ENCODE results near the gene RTEL1.

DNA sequence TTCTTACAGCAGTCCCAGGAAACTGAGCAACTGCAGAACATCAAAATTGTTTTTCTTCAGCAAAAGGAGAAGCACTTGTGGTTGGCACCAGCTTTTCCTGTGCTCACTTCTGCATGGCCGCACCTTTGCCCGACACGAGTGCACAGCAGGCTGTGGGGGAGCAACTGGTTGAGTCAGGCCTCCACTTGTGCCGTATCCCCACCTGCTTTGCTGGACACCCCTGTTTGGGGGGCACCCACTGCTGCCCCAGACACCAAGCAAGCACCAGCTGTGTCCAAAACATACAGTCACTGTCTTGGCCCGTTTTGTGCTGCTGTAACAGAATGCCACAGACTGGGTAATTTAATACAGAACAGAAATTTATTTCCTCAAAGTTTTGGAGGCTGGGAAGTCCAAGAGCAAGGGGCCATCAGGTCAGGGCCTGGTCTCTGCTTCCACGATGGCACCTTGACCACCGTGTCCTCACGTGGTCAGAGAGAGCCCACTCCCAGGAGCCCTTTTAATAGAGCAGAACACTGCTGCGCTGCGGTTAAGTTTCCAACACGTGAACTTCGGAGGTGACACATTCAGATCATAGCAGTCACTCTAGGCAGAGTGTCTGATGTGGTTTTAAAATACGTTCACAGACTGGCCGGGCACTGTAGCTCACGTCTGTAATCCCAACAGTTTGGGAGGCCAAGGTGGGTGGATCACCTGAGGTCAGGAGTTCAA lies 22.5 kb upstream of the RTEL1 start:
- TF ChIP-seq, protein P1, sequence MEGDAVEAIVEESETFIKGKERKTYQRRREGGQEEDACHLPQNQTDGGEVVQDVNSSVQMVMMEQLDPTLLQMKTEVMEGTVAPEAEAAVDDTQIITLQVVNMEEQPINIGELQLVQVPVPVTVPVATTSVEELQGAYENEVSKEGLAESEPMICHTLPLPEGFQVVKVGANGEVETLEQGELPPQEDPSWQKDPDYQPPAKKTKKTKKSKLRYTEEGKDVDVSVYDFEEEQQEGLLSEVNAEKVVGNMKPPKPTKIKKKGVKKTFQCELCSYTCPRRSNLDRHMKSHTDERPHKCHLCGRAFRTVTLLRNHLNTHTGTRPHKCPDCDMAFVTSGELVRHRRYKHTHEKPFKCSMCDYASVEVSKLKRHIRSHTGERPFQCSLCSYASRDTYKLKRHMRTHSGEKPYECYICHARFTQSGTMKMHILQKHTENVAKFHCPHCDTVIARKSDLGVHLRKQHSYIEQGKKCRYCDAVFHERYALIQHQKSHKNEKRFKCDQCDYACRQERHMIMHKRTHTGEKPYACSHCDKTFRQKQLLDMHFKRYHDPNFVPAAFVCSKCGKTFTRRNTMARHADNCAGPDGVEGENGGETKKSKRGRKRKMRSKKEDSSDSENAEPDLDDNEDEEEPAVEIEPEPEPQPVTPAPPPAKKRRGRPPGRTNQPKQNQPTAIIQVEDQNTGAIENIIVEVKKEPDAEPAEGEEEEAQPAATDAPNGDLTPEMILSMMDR (IDR thresholded peaks at IDR 0.05; ENCODE audit: low read length), result no peak
- TF ChIP-seq EZH2 (optimal IDR thresholded peaks at IDR 0.05; ENCODE audit: low read depth, low read length) (no peak), EZH2phosphoT487 (IDR thresholded peaks at IDR 0.05; ENCODE audit: low read length) (no peak)

Measured in MM.1S (cell line).